Nephron progenitor cell (in vitro differentiated cells): ENCODE data around the gene SDS.

Experiments used
- DNase-seq: peaks from one replicate; pipeline ENCODE4 v3.0.0; 2021
- H3K27ac Mint-ChIP-seq: 2 replicates; pipeline ENCODE4 v1.8.0; 2021; ENCODE audit warnings: mild to moderate bottlenecking, moderate library complexity, mixed read lengths
- H3K27me3 Mint-ChIP-seq: 2 replicates; pipeline ENCODE4 v1.8.0; 2021; ENCODE audit warnings: mild to moderate bottlenecking, low read depth, mixed read lengths; ENCODE audit not compliant: poor library complexity
- H3K36me3 Mint-ChIP-seq: 2 replicates; pipeline ENCODE4 v1.8.0; 2021; ENCODE audit warnings: low read depth, mixed read lengths
- H3K4me1 Mint-ChIP-seq: 2 replicates; pipeline ENCODE4 v1.8.0; 2021; ENCODE audit warnings: mixed read lengths
- H3K4me3 Mint-ChIP-seq: 2 replicates; pipeline ENCODE4 v1.8.0; 2021; ENCODE audit warnings: mild to moderate bottlenecking, moderate library complexity, mixed read lengths
- H3K9me3 Mint-ChIP-seq: 2 replicates; pipeline ENCODE4 v1.8.0; 2021; ENCODE audit warnings: mild to moderate bottlenecking, moderate library complexity, mixed read lengths
- TF ChIP-seq, protein P1 (sequence below): fragments of 200-600 bp; sonication (generic); IDR thresholded peaks from 2 replicates; pipeline ENCODE4 v1.5.0; 2021; ENCODE audit warnings: antibody characterized with exemption

The SDS gene

DNA sequence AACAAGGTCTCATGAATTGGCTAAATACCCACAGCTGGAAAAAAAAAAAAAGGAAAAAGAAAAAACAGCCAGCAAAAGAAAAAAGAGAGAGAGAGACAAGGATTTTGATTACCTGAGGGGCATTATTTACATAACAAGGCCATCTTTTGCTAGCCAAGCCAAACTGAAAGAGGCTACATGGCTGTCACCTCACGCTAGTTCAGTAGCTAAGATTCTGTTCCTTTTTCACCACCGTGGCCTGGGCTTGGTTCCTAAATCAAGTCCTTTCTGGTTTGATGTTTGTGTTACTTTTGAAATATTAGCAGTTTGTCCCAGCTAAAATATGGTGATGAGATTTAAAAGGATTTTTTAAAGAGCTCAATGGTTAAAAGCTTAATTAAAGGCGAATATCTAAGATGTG lies 2.0 kb upstream of the SDS start:
- Mint-ChIP-seq H3K4me3 (no peak overlapping the region), H3K36me3 (no peaks in the 10 kb centered on the region), H3K9me3 (no peaks in the 10 kb centered on the region), H3K27me3 (peaks cover 29% of the 10 kb centered on the region), H3K27ac (no peak overlapping the region), H3K4me1 (no peaks in the 10 kb centered on the region)
- DNase-seq: no peak
- TF ChIP-seq, protein P1, sequence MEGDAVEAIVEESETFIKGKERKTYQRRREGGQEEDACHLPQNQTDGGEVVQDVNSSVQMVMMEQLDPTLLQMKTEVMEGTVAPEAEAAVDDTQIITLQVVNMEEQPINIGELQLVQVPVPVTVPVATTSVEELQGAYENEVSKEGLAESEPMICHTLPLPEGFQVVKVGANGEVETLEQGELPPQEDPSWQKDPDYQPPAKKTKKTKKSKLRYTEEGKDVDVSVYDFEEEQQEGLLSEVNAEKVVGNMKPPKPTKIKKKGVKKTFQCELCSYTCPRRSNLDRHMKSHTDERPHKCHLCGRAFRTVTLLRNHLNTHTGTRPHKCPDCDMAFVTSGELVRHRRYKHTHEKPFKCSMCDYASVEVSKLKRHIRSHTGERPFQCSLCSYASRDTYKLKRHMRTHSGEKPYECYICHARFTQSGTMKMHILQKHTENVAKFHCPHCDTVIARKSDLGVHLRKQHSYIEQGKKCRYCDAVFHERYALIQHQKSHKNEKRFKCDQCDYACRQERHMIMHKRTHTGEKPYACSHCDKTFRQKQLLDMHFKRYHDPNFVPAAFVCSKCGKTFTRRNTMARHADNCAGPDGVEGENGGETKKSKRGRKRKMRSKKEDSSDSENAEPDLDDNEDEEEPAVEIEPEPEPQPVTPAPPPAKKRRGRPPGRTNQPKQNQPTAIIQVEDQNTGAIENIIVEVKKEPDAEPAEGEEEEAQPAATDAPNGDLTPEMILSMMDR: no peak

DNA sequence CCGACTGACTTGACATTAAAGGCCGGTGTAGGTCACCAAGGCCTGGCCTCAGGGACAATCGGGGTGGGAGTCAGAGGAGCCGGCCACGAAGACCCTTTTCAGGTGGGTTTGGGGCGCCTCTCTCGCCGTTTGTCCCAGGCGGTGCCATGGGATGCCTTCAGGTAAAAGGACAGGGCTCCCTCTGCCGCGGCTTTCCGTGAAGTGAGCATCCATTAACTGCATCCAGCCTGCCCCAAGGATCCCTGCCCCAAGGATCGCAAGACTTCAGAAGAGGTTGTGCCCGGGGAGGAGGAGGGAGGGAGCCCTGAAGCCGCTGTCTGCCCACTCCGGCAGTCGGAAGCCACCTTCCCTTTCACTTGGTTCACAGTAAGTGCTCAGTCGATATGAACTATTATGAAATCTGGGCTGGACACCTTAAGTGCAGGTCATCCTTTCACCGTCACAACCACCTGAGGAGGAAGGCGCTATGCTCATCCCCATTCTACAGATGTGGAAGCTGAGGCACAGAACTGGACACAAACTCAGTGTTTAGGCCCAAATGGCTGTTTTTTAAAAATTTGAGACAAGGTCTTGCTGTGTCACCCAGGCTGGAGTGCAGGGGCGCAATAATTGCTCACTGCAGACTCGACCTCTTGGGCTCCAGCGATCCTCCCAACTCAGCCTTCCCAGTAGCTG lies 964 bp downstream of the SDS start:
- H3K27ac Mint-ChIP-seq: no peak overlapping the region
- no peaks in the 10 kb centered on the region for H3K4me1 Mint-ChIP-seq
- no peaks in the 10 kb centered on the region for H3K36me3 Mint-ChIP-seq
- TF ChIP-seq, protein P1: no peak
- H3K27me3 Mint-ChIP-seq: peaks cover 9% of the 10 kb centered on the region
- no peak overlapping the region for H3K4me3 Mint-ChIP-seq
- no peak for DNase-seq
- no peaks in the 10 kb centered on the region for H3K9me3 Mint-ChIP-seq

DNA sequence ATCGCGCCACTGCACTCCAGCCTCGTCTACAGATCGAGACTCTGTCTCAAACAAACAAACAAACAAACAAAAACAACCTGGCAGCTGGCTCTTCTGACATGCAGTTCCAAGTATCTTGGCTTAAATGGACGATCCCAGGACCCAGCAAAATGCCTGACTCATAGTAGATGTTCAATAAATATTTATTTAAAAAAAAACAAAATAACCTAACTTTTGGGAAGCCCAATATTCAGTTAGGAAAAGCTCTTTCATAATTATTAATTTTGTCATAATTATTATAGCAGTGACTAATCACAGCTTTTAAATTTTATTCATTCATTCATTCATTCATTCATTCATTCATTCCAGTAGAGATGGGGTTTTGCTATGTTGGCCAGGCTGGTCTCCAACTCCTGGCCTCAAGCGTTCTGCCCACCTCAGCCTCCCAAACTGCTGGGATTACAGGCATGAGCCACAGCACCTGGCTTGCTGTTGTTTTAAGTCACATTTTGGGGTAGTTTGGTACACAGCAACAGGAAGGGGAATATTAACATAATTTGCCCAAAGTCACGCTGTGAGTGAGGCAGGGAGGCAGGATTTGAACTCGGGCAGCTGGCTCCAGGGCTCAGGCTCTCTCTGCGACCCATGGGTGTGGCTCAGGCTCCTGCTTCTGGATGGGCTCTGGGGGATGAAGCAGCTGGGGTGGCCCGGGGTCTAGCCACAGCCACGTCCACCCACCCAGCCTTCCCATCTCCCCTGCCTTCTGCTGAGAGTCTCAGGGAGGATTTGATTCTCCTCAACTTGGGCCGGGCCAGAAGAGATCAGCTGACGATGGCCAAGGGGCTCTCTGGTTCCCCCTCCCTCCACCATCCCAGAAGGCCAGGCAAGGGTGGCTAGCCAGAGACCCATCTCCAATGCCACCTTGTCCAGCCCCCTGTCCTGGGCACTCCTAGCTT lies 2.4 kb downstream of the SDS start:
- Mint-ChIP-seq H3K36me3 (no peaks in the 10 kb centered on the region), H3K27ac (no peak overlapping the region), H3K4me1 (no peaks in the 10 kb centered on the region), H3K9me3 (no peaks in the 10 kb centered on the region), H3K27me3 (peaks cover 14% of the 10 kb centered on the region), H3K4me3 (no peak overlapping the region)
- TF ChIP-seq, protein P1: no peak
- DNase-seq: no peak

DNA sequence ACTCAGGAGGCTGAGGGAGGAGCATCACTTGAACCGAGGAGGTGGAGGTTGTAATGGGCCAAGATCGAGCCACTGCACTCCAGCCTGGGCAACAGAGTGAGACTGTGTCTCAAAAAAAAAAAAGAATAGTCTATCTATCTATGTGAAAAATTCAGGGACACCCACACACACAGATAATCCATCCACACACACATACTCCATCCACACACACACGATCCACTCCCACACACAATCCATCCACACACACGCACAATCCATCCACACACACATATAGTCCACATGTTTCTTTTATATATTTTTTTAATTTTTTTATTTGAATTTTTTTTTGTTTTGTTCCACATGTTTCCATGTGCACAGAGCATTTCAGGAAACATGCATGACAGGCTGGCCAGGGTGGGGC lies 3.3 kb downstream of the SDS start:
- TF ChIP-seq, protein P1: no peak
- H3K4me1 Mint-ChIP-seq: no peaks in the 10 kb centered on the region
- DNase-seq: no peak
- peaks cover 17% of the 10 kb centered on the region for H3K27me3 Mint-ChIP-seq
- H3K27ac Mint-ChIP-seq: no peak overlapping the region
- no peaks in the 10 kb centered on the region for H3K9me3 Mint-ChIP-seq
- no peaks in the 10 kb centered on the region for H3K36me3 Mint-ChIP-seq
- no peak overlapping the region for H3K4me3 Mint-ChIP-seq

DNA sequence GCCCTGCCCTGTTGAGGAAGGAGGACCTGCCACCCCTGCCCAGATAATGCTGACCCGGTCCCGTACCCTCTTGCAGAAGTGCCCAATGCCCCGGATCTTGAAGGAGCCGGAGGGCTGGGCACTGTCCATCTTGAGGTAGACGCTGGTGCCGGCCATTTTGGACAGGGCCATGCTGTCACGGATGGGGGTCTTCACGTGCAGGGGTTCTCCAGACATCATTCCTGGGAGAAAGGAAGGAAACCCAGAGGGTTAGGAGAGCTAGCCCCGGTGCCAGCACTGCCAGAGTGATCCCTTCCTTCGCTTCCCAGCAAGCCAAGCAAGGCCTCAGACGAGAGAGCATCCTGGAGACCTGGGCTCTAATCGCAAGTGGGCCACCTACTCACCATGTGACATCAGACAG lies 4.2 kb downstream of the SDS start:
- no peak overlapping the region for H3K27ac Mint-ChIP-seq
- TF ChIP-seq, protein P1: no peak
- DNase-seq: no peak
- H3K9me3 Mint-ChIP-seq: no peaks in the 10 kb centered on the region
- H3K4me1 Mint-ChIP-seq: no peaks in the 10 kb centered on the region
- H3K36me3 Mint-ChIP-seq: no peaks in the 10 kb centered on the region
- H3K4me3 Mint-ChIP-seq: no peak overlapping the region
- H3K27me3 Mint-ChIP-seq: peaks cover 15% of the 10 kb centered on the region
